Esophagus squamous epithelium (tissue), 5 donors: ENCODE results near the gene SEM1. TPM values are rescaled to one million over a fixed set of nuclear protein-coding genes. Genes with fewer than 3 reads are reported as not detected.
"Not testable (repeated sequence)": the region's sequence is repeated elsewhere in the genome, so short reads cannot be mapped to it uniquely, and the experiment has no call there.

ENCODE experiments used
- DNase-seq: peaks from one replicate; lab custom pipeline; 2025; lab: John Stamatoyannopoulos, UW
- H3K27ac ChIP-seq, 4 donors: fragments of 200-600 bp; sonication (generic); one replicate each; pipeline ENCODE4 v1.5.1; 2016 to 2019; ENCODE audit warnings: mild to moderate bottlenecking in 1 of 4
- H3K27me3 ChIP-seq, 4 donors: fragments of 200-600 bp; sonication (generic); 1 replicate in 3 of 4; 2 replicates in 1 of 4; pipeline versions ENCODE4 v1.5.1 to v1.6.0; 2017 to 2021; ENCODE audit warnings: antibody characterized with exemption in 1 of 4
- H3K36me3 ChIP-seq, 3 donors: fragments of 200-600 bp; sonication (generic); one replicate each; pipeline ENCODE4 v1.5.1; 2016 to 2019
- H3K4me1 ChIP-seq, 3 donors: fragments of 200-600 bp; sonication (generic); one replicate each; pipeline ENCODE4 v1.5.1; 2017 to 2019
- H3K4me3 ChIP-seq, 4 donors: fragments of 200-600 bp; sonication (generic); 1 replicate in 3 of 4; 2 replicates in 1 of 4; pipeline ENCODE4 v1.5.1; 2016 to 2019; ENCODE audit warnings: mild to moderate bottlenecking in 2 of 4, moderate library complexity in 1 of 4
- H3K9me3 ChIP-seq, 3 donors: fragments of 200-600 bp; sonication (generic); one replicate each; pipeline ENCODE4 v1.5.1; 2016 to 2019
- CTCF ChIP-seq, 6 experiments: fragments of 450-650 bp in 4 of 6; fragments of 200-600 bp in 2 of 6; sonication (generic) in 2 of 6; IDR thresholded peaks; one replicate each; pipeline ENCODE4 v1.5.1; 2016 to 2019; ENCODE audit warnings: antibody characterized with exemption in 6 of 6, mild to moderate bottlenecking in 4 of 6, moderate library complexity in 4 of 6
- POLR2A ChIP-seq, 4 donors: fragments of 450-650 bp; IDR thresholded peaks; one replicate each; pipeline ENCODE4 v1.6.1; 2017; ENCODE audit warnings: antibody characterized with exemption in 4 of 4, mild to moderate bottlenecking in 4 of 4, moderate library complexity in 3 of 4
- WGBS, 2 donors: methylation state at CpG; one replicate each; pipeline ENCODE4 v1.1.5; 2018; 5-methylcytosine and 5-hydroxymethylcytosine counted together
- intact Hi-C: fragments of 100-400 bp; cut with DNase I; formaldehyde crosslinking; loops from one replicate; pipeline ENCODE4 v1.15.0; 2022
- total RNA-seq, 4 donors: library from RNA; depleted of rRNA; stranded (reverse); fragments of >200 nt; gene quantifications; one replicate each; pipeline ENCODE4 v1.1.0, GENCODE V29; 2016
- donor health status: DM: yes; HTN: yes; CAD: no.

SEM1 gene
- total RNA-seq, 4 donors from 2014 or later: 26.6 to 44.1 (median 35.0) TPM

GRCh38 chr7:96667026-96667425 is 42.6 kb downstream of the SEM1 start:
- Histone ChIP-seq H3K27me3 (no peaks in the 10 kb centered on the region), H3K4me3 (no peak overlapping the region), H3K9me3 (no peaks in the 10 kb centered on the region), H3K4me1 (no peaks in the 10 kb centered on the region), H3K36me3 (peaks cover 0 to 38% (median 0%) of the 10 kb centered on the region in 3 donors), H3K27ac (no peak overlapping the region)
- DNase-seq: no peak
- intact Hi-C loops: no loop called here
- TF ChIP-seq POLR2A (IDR thresholded peaks at IDR 0.05) (no peak), CTCF (IDR thresholded peaks at IDR 0.05) (no peak)
- WGBS, 2 donors: 90 to 97% methylated on average over 5 of the region's 5 CpGs

GRCh38 chr7:96665689-96666088 is 44.0 kb downstream of the SEM1 start:
- Histone ChIP-seq H3K27ac (no peak overlapping the region), H3K4me1 (no peaks in the 10 kb centered on the region), H3K36me3 (peaks cover 0 to 28% (median 0%) of the 10 kb centered on the region in 3 donors), H3K4me3 (no peak overlapping the region), H3K9me3 (no peaks in the 10 kb centered on the region), H3K27me3 (no peaks in the 10 kb centered on the region)
- 88 to 100% methylated on average over 1 of the region's 1 CpG for WGBS, 2 donors
- intact Hi-C loops: no loop called here
- no peak for DNase-seq
- TF ChIP-seq POLR2A (IDR thresholded peaks at IDR 0.05): no peak
- no peak for TF ChIP-seq CTCF (IDR thresholded peaks at IDR 0.05)

GRCh38 chr7:96664793-96665192 is 44.9 kb downstream of the SEM1 start:
- Histone ChIP-seq H3K27ac (no peak overlapping the region), H3K27me3 (no peaks in the 10 kb centered on the region), H3K4me1 (no peaks in the 10 kb centered on the region), H3K9me3 (no peaks in the 10 kb centered on the region), H3K36me3 (peaks cover 0 to 24% (median 0%) of the 10 kb centered on the region in 3 donors), H3K4me3 (no peak overlapping the region)
- TF ChIP-seq CTCF (IDR thresholded peaks at IDR 0.05): no peak
- no peak for TF ChIP-seq POLR2A (IDR thresholded peaks at IDR 0.05)
- WGBS, 2 donors: 70 to 82% methylated on average over 2 of the region's 2 CpGs
- DNase-seq: no peak
- intact Hi-C loops: no loop called here

DNA sequence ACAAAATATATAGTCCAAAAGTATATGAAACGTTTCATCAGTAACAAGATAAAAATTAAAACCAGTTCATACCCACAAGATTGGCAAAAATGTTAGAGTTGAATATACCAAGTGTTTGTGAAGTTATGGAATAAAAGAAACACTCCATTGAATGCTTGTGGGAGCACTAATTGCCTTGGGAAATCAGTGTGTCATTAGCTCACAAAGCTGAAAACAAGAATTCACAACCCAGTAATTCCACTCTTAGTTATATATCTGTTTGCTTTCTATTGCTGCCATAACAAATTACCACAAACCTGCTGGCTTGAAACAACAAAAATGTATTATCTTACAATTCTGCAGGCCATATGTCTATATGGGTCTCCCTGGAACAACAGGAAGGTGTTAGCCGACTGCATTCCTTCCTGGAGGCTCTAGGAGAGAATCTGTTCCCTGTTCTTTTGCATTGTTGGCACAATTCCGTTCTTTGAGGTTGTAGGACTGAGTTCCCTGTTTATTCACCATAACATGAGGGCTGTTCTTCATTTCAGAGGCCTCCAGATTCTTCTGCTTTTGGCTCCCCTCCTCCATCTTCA is 45.7 kb downstream of the SEM1 start:
- H3K9me3 ChIP-seq: no peaks in the 10 kb centered on the region
- no peak overlapping the region for H3K27ac ChIP-seq
- intact Hi-C loops: no loop called here
- no peak overlapping the region for H3K4me3 ChIP-seq
- H3K36me3 ChIP-seq: peaks cover 0 to 23% (median 0%) of the 10 kb centered on the region in 3 donors
- no peak for DNase-seq
- H3K4me1 ChIP-seq: no peaks in the 10 kb centered on the region
- 62 to 63% methylated on average over 3 of the region's 3 CpGs for WGBS, 2 donors
- TF ChIP-seq POLR2A (IDR thresholded peaks at IDR 0.05) (no peak), CTCF (IDR thresholded peaks at IDR 0.05) (no peak)
- H3K27me3 ChIP-seq: no peaks in the 10 kb centered on the region

DNA sequence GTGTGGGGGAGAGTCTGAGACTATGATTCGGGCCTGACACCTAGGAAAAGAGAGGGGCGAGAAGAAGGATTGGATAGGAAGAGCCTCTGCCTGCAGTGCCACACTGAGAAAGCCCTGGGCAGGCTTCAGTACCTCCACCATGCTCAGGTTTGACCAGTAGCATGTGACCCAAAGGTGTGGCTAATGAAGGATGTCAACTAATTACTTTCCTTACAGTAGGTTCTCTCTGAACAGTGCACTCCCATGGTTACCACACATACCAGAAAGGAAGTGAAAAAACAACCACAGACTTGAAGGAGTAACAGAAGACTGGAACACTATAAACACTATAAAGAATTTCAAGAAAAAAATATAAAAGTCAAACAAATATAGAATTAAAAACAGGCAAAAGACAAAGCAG is 46.2 kb downstream of the SEM1 start:
- no peaks in the 10 kb centered on the region for H3K9me3 ChIP-seq
- H3K27ac ChIP-seq: no peak overlapping the region
- H3K4me3 ChIP-seq: no peak overlapping the region
- H3K27me3 ChIP-seq: no peaks in the 10 kb centered on the region
- no peaks in the 10 kb centered on the region for H3K4me1 ChIP-seq
- peaks cover 0 to 18% (median 0%) of the 10 kb centered on the region in 3 donors for H3K36me3 ChIP-seq
- intact Hi-C loops: no loop called here
- TF ChIP-seq POLR2A (IDR thresholded peaks at IDR 0.05) (no peak), CTCF (IDR thresholded peaks at IDR 0.05) (no peak)
- 95 to 100% methylated on average over 2 of the region's 2 CpGs for WGBS, 2 donors
- no peak for DNase-seq

- WGBS, 2 donors: 82 to 85% methylated on average over 3 of the region's 3 CpGs
- H3K9me3 ChIP-seq, H3K4me3 ChIP-seq: not testable (repeated sequence)
Observed at GRCh38 chr7:96662151-96662550, 47.5 kb downstream of the SEM1 start.

More at GRCh38 chr7:96662151-96662550, 47.5 kb downstream of the SEM1 start:
- DNase-seq, H3K27me3 ChIP-seq, H3K4me1 ChIP-seq, H3K27ac ChIP-seq, intact Hi-C loops: not testable (repeated sequence)
- peaks cover 0 to 18% (median 0%) of the 10 kb centered on the region in 3 donors for H3K36me3 ChIP-seq
